ENCODE data around the gene KCNIP4.

The KCNIP4 gene

GRCh38 chr4:20944961-20945360 lies 1003.6 kb downstream of the KCNIP4 start:
- DNase-seq (ENCODE audit: low spot score) = no peak

DNA sequence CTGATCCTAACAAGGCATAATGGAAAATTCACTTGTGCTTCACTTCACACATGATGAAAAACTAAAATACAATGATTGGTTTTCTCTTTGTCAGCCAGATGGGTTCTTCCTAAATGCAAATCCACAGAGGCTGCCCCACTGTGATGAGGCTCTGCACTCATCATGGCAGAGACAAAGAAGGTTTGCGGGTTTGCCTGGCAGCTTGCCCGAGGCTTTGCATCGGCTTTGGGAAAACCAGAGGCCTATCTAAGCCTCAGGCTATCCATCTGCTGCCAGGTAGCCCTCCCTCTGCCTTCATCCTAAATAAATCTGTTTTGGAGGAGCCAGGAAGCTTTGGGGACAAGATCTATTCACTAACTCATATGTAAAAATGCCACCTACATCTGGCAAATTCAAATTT lies 1004.1 kb downstream of the KCNIP4 start:
- DNase-seq (ENCODE audit: low spot score) = no peak

DNA sequence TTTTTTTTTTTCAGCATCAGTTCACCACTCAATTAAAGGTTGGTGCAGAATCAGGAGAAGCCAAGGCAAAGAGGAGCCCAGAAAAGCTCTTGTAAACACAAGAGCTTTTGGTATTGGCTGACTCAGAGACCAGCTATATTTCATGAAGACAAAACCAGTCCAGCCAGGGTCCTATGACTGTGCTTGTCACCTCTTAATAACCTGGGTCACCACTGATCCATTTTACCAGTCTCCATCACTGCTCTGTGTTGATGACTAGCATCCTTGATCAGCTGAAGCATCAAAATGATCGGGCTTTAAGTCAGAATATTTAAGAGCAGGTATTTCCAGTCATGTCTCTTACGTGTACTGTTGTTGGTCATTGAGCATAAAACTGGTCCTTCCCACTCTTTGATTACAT lies 1010.4 kb downstream of the KCNIP4 start:
- no peak for DNase-seq (ENCODE audit: low spot score)

DNA sequence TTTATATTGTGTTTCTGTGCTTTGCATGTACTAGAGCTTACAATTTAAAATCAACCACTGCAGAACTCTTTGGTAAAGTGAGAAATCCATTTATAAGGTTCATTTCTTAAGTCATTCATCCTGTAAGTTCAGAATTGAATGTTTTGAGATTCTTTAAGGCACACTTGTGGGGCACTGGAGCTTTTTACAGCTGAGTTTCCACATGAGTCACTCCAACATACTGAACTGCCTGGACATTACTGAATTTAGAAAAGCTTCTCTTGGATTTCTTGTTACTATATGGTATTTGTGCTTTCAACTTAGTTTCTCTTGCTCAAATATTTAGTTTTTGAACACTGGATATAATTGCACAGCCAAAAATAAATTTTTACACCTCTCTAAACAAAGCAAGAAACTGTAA lies 1022.0 kb downstream of the KCNIP4 start:
- no peak for DNase-seq (ENCODE audit: low spot score)

GRCh38 chr4:20925176-20925575 lies 1023.4 kb downstream of the KCNIP4 start:
- DNase-seq (ENCODE audit: low spot score) = no peak

GRCh38 chr4:20922962-20923361 lies 1025.6 kb downstream of the KCNIP4 start:
- no peak for DNase-seq (ENCODE audit: low spot score)

- no peak for DNase-seq (ENCODE audit: low spot score)
These were observed 1032.5 kb downstream of the KCNIP4 start for GRCh38 chr4:20916106-20916505.

DNA sequence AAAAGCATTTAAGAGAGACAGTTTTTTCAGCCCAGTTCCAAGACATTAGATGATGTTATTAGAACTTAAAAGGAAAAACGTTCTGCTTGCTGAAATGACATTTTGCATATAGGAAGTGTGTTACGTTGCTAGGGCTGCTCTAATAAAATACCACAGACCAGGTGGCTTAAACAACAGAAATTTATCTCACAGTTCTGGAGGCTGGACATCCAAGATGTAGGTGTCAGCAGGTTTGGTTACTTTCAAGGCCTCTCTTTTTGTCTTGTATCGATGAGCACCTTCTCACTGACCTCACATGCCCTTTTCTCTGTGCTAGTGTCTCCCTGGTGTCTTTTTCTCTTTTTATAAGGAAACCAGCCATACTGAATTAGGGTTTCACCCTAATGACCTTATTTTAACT lies 1043.6 kb downstream of the KCNIP4 start:
- no peak for DNase-seq (ENCODE audit: low spot score)

DNA sequence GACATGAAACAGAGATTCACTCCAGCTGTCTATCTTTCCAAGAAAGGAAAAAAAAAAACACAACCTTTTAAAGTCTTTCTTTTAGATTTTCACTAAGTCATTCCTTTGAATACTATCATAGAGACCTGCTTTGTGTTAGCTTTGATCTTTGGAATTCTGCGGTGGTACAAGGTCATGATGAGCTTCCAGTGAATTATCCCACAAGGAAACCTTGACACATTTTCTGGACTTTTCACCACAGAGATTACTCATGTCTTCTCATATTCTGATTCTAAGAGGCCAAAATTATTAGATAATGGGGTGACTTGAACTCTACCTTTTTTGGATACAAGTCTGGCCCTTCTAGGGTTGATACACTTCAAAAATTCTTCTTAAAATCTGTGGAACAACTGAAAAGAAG lies 1046.7 kb downstream of the KCNIP4 start:
- no peak for DNase-seq (ENCODE audit: low spot score)

DNA sequence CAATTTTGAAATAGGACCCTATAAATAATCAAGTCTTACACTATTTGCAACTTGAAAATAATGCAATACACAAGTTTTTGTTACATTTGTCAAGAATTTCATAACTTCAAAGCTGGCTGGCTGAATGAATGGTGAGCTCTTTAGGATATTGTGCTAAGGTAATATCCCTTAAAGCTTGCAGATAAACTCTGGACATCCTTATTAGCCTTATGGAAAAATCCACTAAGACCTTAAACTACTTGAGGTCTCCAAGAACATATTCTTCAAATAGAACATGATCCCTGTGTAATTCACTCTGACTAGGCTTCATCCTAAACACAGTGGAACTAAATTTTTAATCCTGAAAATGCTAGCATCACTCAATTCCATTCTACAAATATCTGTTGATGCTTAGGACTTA lies 1049.0 kb downstream of the KCNIP4 start:
- no peak for DNase-seq (ENCODE audit: low spot score)

- DNase-seq (ENCODE audit: low spot score) = no peak
These were observed 1052.6 kb downstream of the KCNIP4 start for GRCh38 chr4:20895988-20896387.

DNA sequence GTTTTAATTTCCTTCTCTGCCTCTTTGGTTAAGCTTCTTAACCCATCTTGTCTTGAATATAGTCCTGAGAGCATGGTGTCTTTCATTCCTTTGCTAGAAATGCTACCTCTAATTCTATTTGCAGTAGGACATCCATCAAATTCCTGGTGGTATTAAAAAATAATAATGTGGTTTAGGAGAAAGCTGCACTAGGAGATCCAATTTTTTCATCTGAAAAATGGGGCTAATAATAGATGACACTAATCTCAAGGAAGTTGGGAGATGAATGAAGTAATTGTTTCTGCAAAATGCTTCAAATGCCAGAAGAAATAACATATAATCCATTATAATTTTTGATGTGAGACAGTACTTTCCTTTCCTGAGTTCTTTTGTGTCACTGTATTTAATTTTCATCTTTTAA lies 1053.4 kb downstream of the KCNIP4 start:
- no peak for DNase-seq (ENCODE audit: low spot score)

GRCh38 chr4:20890761-20891160 lies 1057.8 kb downstream of the KCNIP4 start:
- DNase-seq (ENCODE audit: low spot score) = no peak

- DNase-seq (ENCODE audit: low spot score) = no peak
These were observed 1058.7 kb downstream of the KCNIP4 start for GRCh38 chr4:20889901-20890300.

- no peak for DNase-seq (ENCODE audit: low spot score)
These were observed 1064.9 kb downstream of the KCNIP4 start for GRCh38 chr4:20883677-20884076.

- no peak for DNase-seq (ENCODE audit: low spot score)
These were observed 1065.3 kb downstream of the KCNIP4 start for GRCh38 chr4:20883231-20883630.

DNA sequence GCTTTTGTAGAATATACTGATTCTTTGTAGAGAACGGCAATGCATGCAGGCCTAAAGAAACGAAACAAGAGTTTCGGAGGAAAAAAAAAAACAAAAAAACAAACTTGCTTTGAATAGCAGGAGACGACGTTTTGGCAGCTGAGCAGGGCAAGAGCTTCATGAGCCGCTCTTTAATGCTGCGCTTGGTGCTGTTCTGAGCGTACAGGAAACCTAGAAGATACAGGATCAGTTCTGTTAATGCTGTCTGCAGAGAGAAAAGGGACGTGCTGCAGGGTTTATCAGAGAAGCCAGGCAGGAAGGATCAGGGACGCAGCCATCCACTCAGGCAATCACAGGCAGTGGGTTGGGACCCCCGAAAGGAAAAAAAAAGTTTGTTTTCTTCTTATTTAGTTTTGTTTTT lies 1066.1 kb downstream of the KCNIP4 start:
- no peak for DNase-seq (ENCODE audit: low spot score)

DNA sequence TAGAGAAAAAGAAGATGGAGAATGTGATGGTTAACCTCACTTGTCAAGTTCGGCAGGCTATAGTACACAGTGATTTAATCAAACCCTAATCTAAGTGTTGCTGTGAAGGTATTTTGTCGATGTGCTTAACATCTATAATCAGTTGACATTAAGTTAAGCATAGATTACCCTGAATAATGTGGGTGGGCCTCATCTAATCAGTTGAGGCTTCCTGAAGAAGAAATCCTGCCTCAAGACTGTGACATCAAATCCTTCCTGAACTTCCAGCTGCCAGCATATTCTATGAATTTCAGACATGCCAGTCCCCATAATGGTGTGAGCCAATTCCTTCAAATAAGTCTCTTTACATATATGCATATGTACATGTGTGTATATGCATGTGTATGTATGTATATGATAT lies 1066.9 kb downstream of the KCNIP4 start:
- DNase-seq (ENCODE audit: low spot score) = no peak

DNA sequence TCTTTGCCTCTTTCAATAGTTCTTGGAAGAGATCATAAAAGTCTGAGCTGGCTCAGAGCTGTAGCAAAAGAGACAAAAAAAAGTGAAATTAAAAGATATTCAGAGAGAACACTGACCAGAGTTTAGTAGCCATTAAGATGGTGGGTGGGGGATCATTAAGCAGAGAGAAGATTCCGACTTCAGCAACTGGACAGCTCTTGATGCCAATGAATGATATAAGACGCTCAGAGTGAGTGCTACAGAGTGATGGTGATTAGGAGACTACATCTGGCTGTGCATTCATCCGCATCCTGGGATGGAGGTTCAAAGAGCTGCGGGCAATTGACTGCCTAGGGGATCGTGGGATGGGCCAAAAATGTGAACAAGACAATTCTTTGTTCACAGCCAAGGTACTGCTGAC lies 1069.8 kb downstream of the KCNIP4 start:
- no peak for DNase-seq (ENCODE audit: low spot score)

DNA sequence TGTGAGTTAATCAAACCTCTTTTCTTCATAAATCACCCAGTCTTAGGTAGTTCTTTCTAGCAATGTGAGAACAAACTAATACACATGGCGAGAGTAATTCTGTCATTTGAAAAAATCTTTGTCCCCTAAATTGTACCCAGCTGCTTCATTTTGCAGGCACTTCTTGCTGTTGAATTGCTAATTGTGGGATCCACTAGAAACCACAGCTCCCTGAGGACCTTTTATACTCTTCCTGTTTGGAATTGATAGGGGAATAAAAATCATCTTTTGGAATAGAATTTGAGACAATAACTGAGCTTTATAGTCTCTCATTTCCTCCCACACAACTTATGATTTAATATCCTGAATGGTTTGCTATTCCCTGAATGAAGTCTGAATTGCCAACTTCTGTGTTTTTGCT lies 1078.1 kb downstream of the KCNIP4 start:
- no peak for DNase-seq (ENCODE audit: low spot score)

DNA sequence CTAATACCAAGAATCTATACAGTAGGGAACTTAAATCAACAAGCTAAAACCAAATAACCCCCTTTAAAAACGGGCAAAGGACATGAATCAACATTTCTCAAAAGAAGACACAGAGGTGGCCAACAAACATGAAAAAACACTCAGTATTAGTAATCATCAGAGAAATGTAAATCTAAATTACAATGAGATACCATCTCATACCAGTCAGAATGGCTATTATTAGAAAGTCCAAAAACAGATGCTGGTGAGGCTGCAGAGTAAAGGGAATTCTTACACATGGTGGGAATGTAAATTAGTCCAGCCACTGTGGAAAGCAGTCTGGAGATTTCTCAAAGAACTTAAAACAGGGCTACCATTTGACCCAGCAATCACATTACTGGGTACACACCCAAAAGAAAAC lies 1080.5 kb downstream of the KCNIP4 start:
- no peak for DNase-seq (ENCODE audit: low spot score)

GRCh38 chr4:20860878-20861277 lies 1087.7 kb downstream of the KCNIP4 start:
- no peak for DNase-seq (ENCODE audit: low spot score)

DNA sequence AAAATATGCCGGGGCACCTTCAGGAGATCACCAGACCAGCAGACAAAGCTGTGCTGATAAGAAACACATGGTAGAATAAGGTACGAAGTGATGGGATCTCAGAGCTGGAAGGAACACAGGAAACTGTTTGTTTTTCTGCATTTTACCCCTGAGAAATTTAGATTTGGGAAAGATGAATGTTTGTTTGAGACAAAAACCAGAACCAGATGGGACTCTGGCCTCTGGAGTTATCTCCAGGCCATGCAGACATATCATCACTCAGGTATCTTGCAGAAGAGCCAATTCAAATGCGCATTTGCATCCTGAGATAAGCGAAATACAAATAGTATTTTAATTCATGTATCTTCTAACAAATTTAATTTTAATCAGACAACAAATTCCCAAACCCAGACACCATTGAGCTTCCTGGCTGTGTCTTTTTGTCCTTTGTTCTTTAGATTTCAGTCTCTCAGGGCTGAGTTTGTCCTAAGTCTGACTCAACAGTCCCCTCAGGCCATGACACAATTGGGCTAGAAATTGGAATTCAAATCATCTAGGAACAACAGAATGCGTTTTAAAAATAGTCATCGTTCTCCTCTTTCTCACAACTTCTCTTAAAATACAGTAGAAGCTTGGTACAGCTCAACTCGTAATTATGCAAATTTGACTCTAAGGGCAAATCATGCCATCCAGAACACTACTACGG lies 1089.3 kb downstream of the KCNIP4 start:
- DNase-seq (ENCODE audit: low spot score) = no peak

GRCh38 chr4:20857081-20857480 lies 1091.5 kb downstream of the KCNIP4 start:
- no peak for DNase-seq (ENCODE audit: low spot score)
